DOHH2 (cell line): ENCODE measurements around the gene MSS51.

Experiments used
- EZH2phosphoT487 ChIP-seq: fragments of 200-600 bp; sonication (generic); IDR thresholded peaks from 2 replicates; pipeline ENCODE4 v1.6.1; 2017; ENCODE audit warnings: borderline replicate concordance, mild to moderate bottlenecking, antibody characterized with exemption, low read length, moderate library complexity, mixed read lengths
- TF ChIP-seq, protein P1 (sequence below): fragments of 200-600 bp; sonication (generic); IDR thresholded peaks from one replicate; pipeline ENCODE4 v1.5.1; 2014; ENCODE audit warnings: antibody characterized with exemption, mild to moderate bottlenecking, low read depth, low read length; ENCODE audit not compliant: poor library complexity, severe bottlenecking

GRCh38 chr10:73444457-73444856, 11.1 kb upstream of the MSS51 start:
- TF ChIP-seq, protein P1, sequence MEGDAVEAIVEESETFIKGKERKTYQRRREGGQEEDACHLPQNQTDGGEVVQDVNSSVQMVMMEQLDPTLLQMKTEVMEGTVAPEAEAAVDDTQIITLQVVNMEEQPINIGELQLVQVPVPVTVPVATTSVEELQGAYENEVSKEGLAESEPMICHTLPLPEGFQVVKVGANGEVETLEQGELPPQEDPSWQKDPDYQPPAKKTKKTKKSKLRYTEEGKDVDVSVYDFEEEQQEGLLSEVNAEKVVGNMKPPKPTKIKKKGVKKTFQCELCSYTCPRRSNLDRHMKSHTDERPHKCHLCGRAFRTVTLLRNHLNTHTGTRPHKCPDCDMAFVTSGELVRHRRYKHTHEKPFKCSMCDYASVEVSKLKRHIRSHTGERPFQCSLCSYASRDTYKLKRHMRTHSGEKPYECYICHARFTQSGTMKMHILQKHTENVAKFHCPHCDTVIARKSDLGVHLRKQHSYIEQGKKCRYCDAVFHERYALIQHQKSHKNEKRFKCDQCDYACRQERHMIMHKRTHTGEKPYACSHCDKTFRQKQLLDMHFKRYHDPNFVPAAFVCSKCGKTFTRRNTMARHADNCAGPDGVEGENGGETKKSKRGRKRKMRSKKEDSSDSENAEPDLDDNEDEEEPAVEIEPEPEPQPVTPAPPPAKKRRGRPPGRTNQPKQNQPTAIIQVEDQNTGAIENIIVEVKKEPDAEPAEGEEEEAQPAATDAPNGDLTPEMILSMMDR = no peak
- TF ChIP-seq EZH2phosphoT487 = no peak
